Stomach (tissue), 9 donors: ENCODE data around the gene RAB3GAP2. TPM values are rescaled to one million over a fixed set of nuclear protein-coding genes. Genes with fewer than 3 reads are reported as not detected.
"Not testable (repeated sequence)": the region's sequence is repeated elsewhere in the genome, so short reads cannot be mapped to it uniquely, and the experiment has no call there.

ENCODE experiments used
- DNase-seq, 2 donors: peaks; one replicate each; pipeline versions ENCODE4 v3.0.0 to v3.0.0-alpha.2; 2013 to 2019
- H3K27ac ChIP-seq, 5 donors: fragments of 200-600 bp in 4 of 5; sonication (generic) in 4 of 5; one replicate each; pipeline ENCODE4 v1.5.1; 2013 to 2019; ENCODE audit warnings: mild to moderate bottlenecking in 1 of 5, moderate library complexity in 1 of 5
- H3K27me3 ChIP-seq, 3 donors: fragments of 200-600 bp; sonication (generic); one replicate each; pipeline ENCODE4 v1.5.1; 2017 to 2019; ENCODE audit warnings: mixed run types in 1 of 3
- H3K36me3 ChIP-seq, 4 donors: fragments of 200-600 bp; sonication (generic); 1 replicate in 3 of 4; 2 replicates in 1 of 4; pipeline ENCODE4 v1.5.1; 2016 to 2019
- H3K4me1 ChIP-seq, 4 donors: fragments of 200-600 bp; sonication (generic); one replicate each; pipeline ENCODE4 v1.5.1; 2016 to 2019
- H3K4me3 ChIP-seq, 4 donors: fragments of 200-600 bp; sonication (generic) in 3 of 4; one replicate each; pipeline ENCODE4 v1.5.1; 2016 to 2019; ENCODE audit warnings: mild to moderate bottlenecking in 1 of 4
- H3K9me3 ChIP-seq, 4 donors: fragments of 200-600 bp; sonication (generic); one replicate each; pipeline ENCODE4 v1.5.1; 2016 to 2019
- EP300 ChIP-seq: sonication (generic); formaldehyde crosslinking; IDR thresholded peaks from one replicate; pipeline ENCODE4 v1.6.1; 2017; ENCODE audit warnings: antibody characterized with exemption
- POLR2A ChIP-seq, 4 donors: fragments of 450-650 bp; IDR thresholded peaks; one replicate each; pipeline ENCODE4 v1.6.1; 2016; ENCODE audit warnings: antibody characterized with exemption in 4 of 4, control low read depth in 2 of 4, mild to moderate bottlenecking in 1 of 4, moderate library complexity in 1 of 4
- POLR2AphosphoS5 ChIP-seq, 3 donors: sonication (generic); formaldehyde crosslinking; IDR thresholded peaks; one replicate each; pipeline ENCODE4 v1.6.1; 2016; ENCODE audit warnings: antibody characterized with exemption in 3 of 3
- WGBS, 5 donors: extraction: QIAGEN DNeasy Blood & Tissue Kit in 3 of 5; methylation state at CpG; one replicate each; pipeline versions ENCODE4 v1.1.5 to v1.1.7; 2013 to 2018; 5-methylcytosine and 5-hydroxymethylcytosine counted together
- intact Hi-C: fragments of 100-400 bp; cut with DNase I; formaldehyde crosslinking; loops from one replicate; pipeline ENCODE4 v1.15.1; 2023; ENCODE audit warnings: low total_unique reads
- polyA plus RNA-seq, 3 donors: library from polyadenylated mRNA; stranded (reverse); fragments of 200-250 nt; gene quantifications; one replicate each; pipeline ENCODE4 v1.2.3, GENCODE V29; 2013
- total RNA-seq, 5 donors: library from RNA; depleted of rRNA; stranded (reverse); fragments of >200 nt; gene quantifications; one replicate each; pipeline versions ENCODE4 v1.1.0 to v1.2.3, GENCODE V29; 2014 to 2016
- TF ChIP-seq, protein P1 (sequence below), 7 experiments: fragments of 450-650 bp in 4 of 7; fragments of 200-600 bp in 3 of 7; sonication (generic) in 3 of 7; IDR thresholded peaks; one replicate each; pipeline ENCODE4 v1.5.1; 2016 to 2019; ENCODE audit warnings: antibody characterized with exemption in 7 of 7, control low read depth in 2 of 7, mild to moderate bottlenecking in 1 of 7
- donor health status: healthy with polysubstance abuse.
- donor health status: Bipolar disorder and iron deficiency.
- donor health status: healthy.

Gene RAB3GAP2
- total and polyA plus RNA-seq, 8 donors: 3.7 to 56.0 (median 14.8) TPM

DNA sequence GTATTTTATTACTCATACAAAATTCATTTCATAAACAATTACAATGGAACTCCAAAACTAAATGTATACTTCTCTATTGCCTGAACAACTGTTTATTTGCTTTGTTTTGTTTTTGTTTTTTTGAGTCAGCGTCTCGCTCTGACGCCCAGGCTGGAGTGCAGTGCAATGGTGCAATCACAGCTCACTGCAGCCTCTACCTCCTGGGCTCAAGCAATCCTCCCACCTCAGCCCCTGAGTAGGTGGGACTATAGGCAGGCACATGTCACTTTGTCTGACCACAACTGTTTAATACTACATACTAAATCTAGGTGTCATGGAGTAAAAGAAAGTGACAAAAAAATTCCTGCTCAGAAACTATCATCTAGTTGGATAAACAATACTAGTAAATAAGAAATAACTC lies 49.3 kb downstream of the RAB3GAP2 start:
- 77 to 90% (median 84%) methylated on average over 3 of the region's 3 CpGs for WGBS, 5 donors
- DNase-seq: no peak
- no peaks in the 10 kb centered on the region for H3K9me3 ChIP-seq
- H3K4me1 ChIP-seq: peaks cover 0 to 48% (median 22%) of the 10 kb centered on the region in 4 donors
- intact Hi-C loops: no loop called here
- H3K36me3 ChIP-seq: peaks cover 0 to 12% (median 3%) of the 10 kb centered on the region in 4 donors
- H3K4me3 ChIP-seq: no peak overlapping the region
- no peaks in the 10 kb centered on the region for H3K27me3 ChIP-seq
- no peak for TF ChIP-seq EP300
- no peak for TF ChIP-seq POLR2AphosphoS5 (IDR thresholded peaks at IDR 0.05)
- TF ChIP-seq POLR2A (IDR thresholded peaks at IDR 0.05): no peak
- TF ChIP-seq, protein P1, sequence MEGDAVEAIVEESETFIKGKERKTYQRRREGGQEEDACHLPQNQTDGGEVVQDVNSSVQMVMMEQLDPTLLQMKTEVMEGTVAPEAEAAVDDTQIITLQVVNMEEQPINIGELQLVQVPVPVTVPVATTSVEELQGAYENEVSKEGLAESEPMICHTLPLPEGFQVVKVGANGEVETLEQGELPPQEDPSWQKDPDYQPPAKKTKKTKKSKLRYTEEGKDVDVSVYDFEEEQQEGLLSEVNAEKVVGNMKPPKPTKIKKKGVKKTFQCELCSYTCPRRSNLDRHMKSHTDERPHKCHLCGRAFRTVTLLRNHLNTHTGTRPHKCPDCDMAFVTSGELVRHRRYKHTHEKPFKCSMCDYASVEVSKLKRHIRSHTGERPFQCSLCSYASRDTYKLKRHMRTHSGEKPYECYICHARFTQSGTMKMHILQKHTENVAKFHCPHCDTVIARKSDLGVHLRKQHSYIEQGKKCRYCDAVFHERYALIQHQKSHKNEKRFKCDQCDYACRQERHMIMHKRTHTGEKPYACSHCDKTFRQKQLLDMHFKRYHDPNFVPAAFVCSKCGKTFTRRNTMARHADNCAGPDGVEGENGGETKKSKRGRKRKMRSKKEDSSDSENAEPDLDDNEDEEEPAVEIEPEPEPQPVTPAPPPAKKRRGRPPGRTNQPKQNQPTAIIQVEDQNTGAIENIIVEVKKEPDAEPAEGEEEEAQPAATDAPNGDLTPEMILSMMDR (IDR thresholded peaks at IDR 0.05): no peak
- no peak overlapping the region for H3K27ac ChIP-seq

DNA sequence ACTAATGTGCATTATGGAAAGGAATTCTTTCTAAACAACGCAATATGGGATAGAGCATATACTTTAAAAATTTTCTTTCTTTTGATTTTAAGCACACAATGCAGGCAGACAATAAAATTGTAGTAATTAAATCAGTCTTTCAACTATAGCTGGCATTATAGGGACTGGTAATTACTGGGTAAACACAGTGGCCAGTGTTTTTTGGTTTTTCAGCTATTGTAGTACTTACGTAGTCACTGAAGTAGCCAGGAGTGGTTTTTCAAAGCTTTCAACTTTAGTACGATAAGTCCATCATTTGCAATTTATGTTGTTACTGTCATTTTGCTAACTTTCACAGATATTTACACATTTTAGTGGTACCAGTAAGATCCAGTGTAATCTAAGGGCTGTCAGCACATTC lies 50.6 kb downstream of the RAB3GAP2 start:
- H3K4me3 ChIP-seq: no peak overlapping the region
- TF ChIP-seq EP300 (no peak), POLR2AphosphoS5 (IDR thresholded peaks at IDR 0.05) (no peak)
- 87 to 96% (median 88%) methylated on average over 3 of the region's 3 CpGs for WGBS, 5 donors
- H3K4me1 ChIP-seq: peaks cover 0 to 40% (median 16%) of the 10 kb centered on the region in 4 donors
- intact Hi-C loops: no loop called here
- no peak overlapping the region for H3K27ac ChIP-seq
- no peaks in the 10 kb centered on the region for H3K27me3 ChIP-seq
- no peaks in the 10 kb centered on the region for H3K9me3 ChIP-seq
- DNase-seq: no peak
- H3K36me3 ChIP-seq: peaks cover 0 to 5% (median 0%) of the 10 kb centered on the region in 4 donors

DNA sequence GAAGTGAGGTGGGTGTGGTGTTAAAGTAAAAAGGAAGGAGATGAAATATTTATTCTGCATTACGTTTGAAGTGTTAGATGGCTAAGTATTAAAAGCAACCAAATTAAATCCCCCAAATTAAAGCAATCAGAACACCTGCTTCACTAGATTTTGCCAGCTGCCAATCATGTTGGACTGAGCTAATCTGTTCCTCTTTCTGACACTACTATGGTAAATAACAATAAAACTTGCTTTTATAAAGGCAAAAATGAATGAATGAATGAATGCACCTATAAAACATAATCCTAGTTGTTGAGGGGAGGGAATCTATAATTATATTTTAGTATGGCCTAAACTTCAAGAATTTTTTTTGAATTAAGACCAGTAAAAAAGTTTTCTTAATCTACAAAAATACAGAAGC lies 51.0 kb downstream of the RAB3GAP2 start:
- WGBS, 5 donors: 78 to 91% (median 82%) methylated on average over 1 of the region's 1 CpG
- H3K4me3 ChIP-seq: no peak overlapping the region
- H3K27ac ChIP-seq: no peak overlapping the region
- peaks cover 0 to 5% (median 0%) of the 10 kb centered on the region in 4 donors for H3K36me3 ChIP-seq
- no peaks in the 10 kb centered on the region for H3K9me3 ChIP-seq
- TF ChIP-seq POLR2A (IDR thresholded peaks at IDR 0.05): no peak
- TF ChIP-seq EP300: no peak
- TF ChIP-seq, protein P1 (IDR thresholded peaks at IDR 0.05): no peak
- TF ChIP-seq POLR2AphosphoS5 (IDR thresholded peaks at IDR 0.05): no peak
- intact Hi-C loops: no loop called here
- H3K4me1 ChIP-seq: peaks cover 0 to 37% (median 15%) of the 10 kb centered on the region in 4 donors
- no peak for DNase-seq
- H3K27me3 ChIP-seq: no peaks in the 10 kb centered on the region

DNA sequence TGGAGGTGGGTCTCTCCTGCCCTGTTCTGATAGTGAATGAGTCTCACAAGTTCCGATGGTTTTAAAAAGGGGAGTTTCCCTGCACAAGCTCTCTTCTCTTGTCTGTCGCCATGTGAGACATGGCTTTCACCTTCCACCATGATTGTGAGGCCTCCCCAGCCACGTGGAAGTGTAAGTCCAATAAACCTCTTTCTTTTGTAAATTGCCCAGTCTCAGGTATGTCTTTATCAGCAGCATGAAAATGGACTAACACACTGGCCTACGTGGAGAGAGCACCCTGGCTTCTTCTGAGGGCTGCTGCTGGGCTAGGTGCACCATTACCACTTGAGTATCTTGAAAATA lies 51.6 kb downstream of the RAB3GAP2 start:
- H3K4me1 ChIP-seq: peaks cover 0 to 32% (median 12%) of the 10 kb centered on the region in 4 donors
- WGBS, 5 donors: 73 to 90% (median 83%) methylated on average over 4 of the region's 4 CpGs
- intact Hi-C loops, H3K27me3 ChIP-seq, H3K9me3 ChIP-seq, DNase-seq, H3K27ac ChIP-seq, H3K4me3 ChIP-seq, H3K36me3 ChIP-seq: not testable (repeated sequence)

DNA sequence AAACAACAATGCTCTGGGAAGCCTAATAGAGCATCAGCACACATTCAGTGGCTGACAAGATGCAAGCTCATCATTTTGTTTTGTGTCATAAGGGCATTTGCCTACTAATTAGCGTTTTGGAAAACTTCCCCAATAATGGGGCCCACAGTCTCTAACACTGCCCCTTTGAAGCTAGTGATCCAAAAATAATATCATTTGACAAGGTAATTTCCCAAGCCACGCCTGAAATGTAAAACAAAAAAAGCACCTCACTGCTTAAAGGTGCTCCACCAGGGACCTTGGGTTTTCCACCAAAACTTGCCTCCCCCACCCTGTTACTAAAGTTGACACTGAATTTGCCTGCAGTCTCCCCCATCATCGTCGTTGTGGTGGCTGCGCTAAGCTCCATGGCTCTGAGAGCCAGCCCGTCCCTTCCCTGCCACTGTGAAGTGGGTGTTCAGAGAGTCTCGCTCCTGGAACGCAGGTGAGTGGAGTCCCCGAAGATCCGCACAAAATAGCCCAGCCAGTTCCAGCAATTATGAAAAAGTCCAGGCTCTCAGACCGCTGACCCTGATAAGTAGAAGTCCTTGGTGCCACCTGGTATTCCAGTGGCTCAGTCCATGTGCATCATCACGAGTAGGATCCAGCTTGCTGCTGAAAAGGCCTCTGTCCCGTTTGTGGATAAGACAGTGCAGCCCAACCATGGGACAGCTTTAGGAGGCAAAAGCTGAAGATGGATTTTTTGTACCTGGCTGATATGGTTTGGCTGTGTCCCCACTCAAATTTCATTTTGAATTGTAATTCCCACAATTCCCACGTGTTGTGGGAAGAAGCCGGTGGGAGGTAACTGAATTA lies 52.2 kb downstream of the RAB3GAP2 start:
- no peak overlapping the region for H3K27ac ChIP-seq
- intact Hi-C loops: no loop called here
- WGBS, 5 donors: 91 to 92% (median 92%) methylated on average over 15 of the region's 15 CpGs
- peaks cover 0 to 26% (median 9%) of the 10 kb centered on the region in 4 donors for H3K4me1 ChIP-seq
- no peaks in the 10 kb centered on the region for H3K27me3 ChIP-seq
- DNase-seq: no peak
- TF ChIP-seq, protein P1 (IDR thresholded peaks at IDR 0.05): no peak
- no peak for TF ChIP-seq EP300
- no peak for TF ChIP-seq POLR2A (IDR thresholded peaks at IDR 0.05)
- TF ChIP-seq POLR2AphosphoS5 (IDR thresholded peaks at IDR 0.05): no peak
- H3K4me3 ChIP-seq: no peak overlapping the region
- H3K36me3 ChIP-seq: peaks cover 0 to 5% (median 0%) of the 10 kb centered on the region in 4 donors
- no peaks in the 10 kb centered on the region for H3K9me3 ChIP-seq
